IMR-90 (cell line): ENCODE results near the gene ANKLE2. TPM values are rescaled to one million over a fixed set of nuclear protein-coding genes. Genes with fewer than 3 reads are reported as not detected.

ENCODE experiments used
- ATAC-seq: fragments of 200-7000 bp; cut with Tn5 transposase; 2 replicates; pipeline ENCODE4 v1.9.1; 2020; ENCODE audit warnings: low read depth, mild to moderate bottlenecking, moderate library complexity
- BruUV-seq: library from RNA; stranded (reverse); fragments of 400-500 nt; replicated peaks from 2 replicates; lab custom pipeline; 2021; lab: Mats Ljungman, UMichigan
- CTCF ChIA-PET: fragments of 300-600 bp; formaldehyde crosslinking; extraction: SDS; loops from one replicate; lab custom pipeline; 2021; ENCODE audit warnings: antibody characterized with exemption; lab: Yijun Ruan, JAX
- POLR2A ChIA-PET: fragments of 300-600 bp; sonication (Branson Sonifier 250); formaldehyde crosslinking; loops from one replicate; lab custom pipeline; 2022; ENCODE audit warnings: antibody characterized with exemption; ENCODE audit not compliant: unreplicated experiment; lab: Charles Lee
- DNase-seq: peaks from one replicate; pipeline ENCODE4 v3.0.0; 2013
- H2AFZ ChIP-seq: replicated peaks from 2 replicates; pipeline ENCODE3; 2013; ENCODE audit warnings: low read length, mild to moderate bottlenecking; ENCODE audit not compliant: poor library complexity
- H2AK5ac ChIP-seq: 2 replicates; pipeline ENCODE4 v1.6.1; 2013; ENCODE audit warnings: low read depth, low read length, inconsistent platforms
- H2AK9ac ChIP-seq: replicated peaks from 2 replicates; pipeline ENCODE3; 2013; ENCODE audit warnings: mild to moderate bottlenecking, low read depth, low read length, moderate library complexity; ENCODE audit not compliant: poor library complexity
- H2BK120ac ChIP-seq: 2 replicates; pipeline ENCODE4 v1.6.1; 2013; ENCODE audit warnings: low read depth, low read length, inconsistent platforms
- H2BK15ac ChIP-seq: 3 replicates; pipeline ENCODE4 v1.6.1; 2013; ENCODE audit warnings: low read depth, low read length, inconsistent platforms
- H2BK20ac ChIP-seq: 2 replicates; pipeline ENCODE4 v1.6.1; 2013; ENCODE audit warnings: low read depth, mild to moderate bottlenecking, inconsistent platforms, low read length, moderate library complexity
- H2BK5ac ChIP-seq: 2 replicates; pipeline ENCODE4 v1.6.1; 2013; ENCODE audit warnings: mild to moderate bottlenecking, low read depth, low read length, inconsistent platforms; ENCODE audit not compliant: poor library complexity, severe bottlenecking
- H3K14ac ChIP-seq: replicated peaks from 2 replicates; pipeline ENCODE4 v1.6.1; 2013; ENCODE audit warnings: low read depth, low read length, inconsistent platforms
- H3K18ac ChIP-seq: 2 replicates; pipeline ENCODE4 v1.6.1; 2013; ENCODE audit warnings: low read depth, low read length, control low read depth
- H3K23ac ChIP-seq: 2 replicates; pipeline ENCODE4 v1.6.1; 2013; ENCODE audit warnings: low read depth, low read length, inconsistent platforms
- H3K27ac ChIP-seq: 2 replicates; pipeline ENCODE4 v1.5.1; 2013; ENCODE audit warnings: mild to moderate bottlenecking, control low read depth, low read length; ENCODE audit not compliant: insufficient read depth
- H3K27me3 ChIP-seq: 2 replicates; pipeline ENCODE4 v1.6.1; 2013; ENCODE audit warnings: low read length; ENCODE audit not compliant: control insufficient read depth, insufficient read depth
- H3K36me3 ChIP-seq: 2 replicates; pipeline ENCODE4 v1.6.1; 2013; ENCODE audit warnings: low read length, mixed read lengths; ENCODE audit not compliant: control insufficient read depth, insufficient read depth
- H3K4ac ChIP-seq: 2 replicates; pipeline ENCODE4 v1.6.1; 2013; ENCODE audit warnings: low read depth, low read length, inconsistent platforms
- H3K4me1 ChIP-seq: 2 replicates; pipeline ENCODE4 v1.6.1; 2013; ENCODE audit warnings: low read length, mixed read lengths; ENCODE audit not compliant: control insufficient read depth, insufficient read depth
- H3K4me2 ChIP-seq: 2 replicates; pipeline ENCODE4 v1.6.1; 2013; ENCODE audit warnings: low read depth, mild to moderate bottlenecking, control low read depth, low read length, moderate library complexity
- H3K4me3 ChIP-seq: 2 replicates; pipeline ENCODE4 v1.5.1; 2013; ENCODE audit warnings: low read depth, mild to moderate bottlenecking, control low read depth, low read length, moderate library complexity; ENCODE audit not compliant: insufficient read depth
- H3K56ac ChIP-seq: 2 replicates; pipeline ENCODE4 v1.6.1; 2013; ENCODE audit warnings: low read length, inconsistent platforms; ENCODE audit not compliant: insufficient read depth; ENCODE audit errors: extremely low read depth
- H3K79me1 ChIP-seq, 2 experiments: 2 replicates each; pipeline ENCODE4 v1.6.1; 2013; ENCODE audit warnings: low read length in 2 of 2, inconsistent platforms in 1 of 2, low read depth in 1 of 2
- H3K9ac ChIP-seq: 2 replicates; pipeline ENCODE4 v1.6.1; 2013; ENCODE audit warnings: low read depth, low read length, control low read depth
- H3K9me1 ChIP-seq: 2 replicates; pipeline ENCODE4 v1.6.1; 2013; ENCODE audit warnings: low read length, inconsistent platforms; ENCODE audit not compliant: insufficient read depth
- H3K9me3 ChIP-seq: 2 replicates; pipeline ENCODE4 v1.6.1; 2013; ENCODE audit warnings: low read length; ENCODE audit not compliant: control insufficient read depth, insufficient read depth
- H4K20me1 ChIP-seq: 2 replicates; pipeline ENCODE4 v1.6.1; 2013; ENCODE audit warnings: low read length, inconsistent platforms; ENCODE audit not compliant: insufficient read depth
- H4K5ac ChIP-seq: 2 replicates; pipeline ENCODE4 v1.6.1; 2013; ENCODE audit warnings: mild to moderate bottlenecking, low read depth, low read length, control low read depth
- H4K8ac ChIP-seq, 2 experiments: 2 replicates each; pipeline ENCODE4 v1.6.1; 2013; ENCODE audit warnings: low read depth in 2 of 2, low read length in 2 of 2, control low read depth in 1 of 2, inconsistent platforms in 1 of 2
- H4K91ac ChIP-seq: 2 replicates; pipeline ENCODE4 v1.6.1; 2013; ENCODE audit warnings: low read depth, low read length, inconsistent platforms; ENCODE audit not compliant: insufficient read depth
- ELK1 ChIP-seq: fragments of 150-350 bp; IDR thresholded peaks from 2 replicates; pipeline ENCODE4 v1.6.1; 2016; ENCODE audit warnings: low read depth, mild to moderate bottlenecking, low read length, moderate library complexity, borderline replicate concordance
- FOS ChIP-seq: fragments of 150-350 bp; IDR thresholded peaks from 2 replicates; pipeline ENCODE4 v1.6.1; 2016; ENCODE audit warnings: low read depth, low read length
- MAFK ChIP-seq: IDR thresholded peaks from 2 replicates; pipeline ENCODE4 v1.6.1; 2012; ENCODE audit warnings: low read depth, low read length, improper control_type of control experiment
- MAZ ChIP-seq: IDR thresholded peaks from 2 replicates; pipeline ENCODE4 v1.6.1; 2012; ENCODE audit warnings: low read depth, mild to moderate bottlenecking, low read length, improper control_type of control experiment, moderate library complexity, borderline replicate concordance
- RFX5 ChIP-seq: IDR thresholded peaks from 2 replicates; pipeline ENCODE4 v1.8.0; 2012; ENCODE audit warnings: low read depth, mild to moderate bottlenecking, low read length, moderate library complexity
- WGBS, 2 experiments: methylation state at CpG; one replicate each; pipeline versions ENCODE4 v1.1.5 to v1.1.7; 2013; ENCODE audit warnings: missing lambda C conversion rate in 2 of 2; ENCODE audit not compliant: insufficient read length in 1 of 2; ENCODE audit errors: extremely low coverage in 2 of 2; 5-methylcytosine and 5-hydroxymethylcytosine counted together
- dilution Hi-C: fragments of 300-500 bp; cut with HindIII; formaldehyde crosslinking; loops from one replicate; pipeline ENCODE4 v1.14.3; 2018; ENCODE audit warnings: low sequenced_read_pairs; ENCODE audit not compliant: unreplicated experiment
- in situ Hi-C: fragments of 300-500 bp; cut with MboI; formaldehyde crosslinking; loops from 3 replicates; pipeline ENCODE4 v1.14.3; 2019; ENCODE audit warnings: low sequenced_read_pairs, inconsistent platforms, mixed read lengths
- intact Hi-C: fragments of 100-400 bp; cut with micrococcal nuclease; formaldehyde crosslinking; loops from 2 replicates; pipeline ENCODE4 v1.10.0; 2022
- polyA plus RNA-seq, 3 experiments: library from polyadenylated mRNA; depleted of rRNA; stranded (reverse); fragments of >200 nt; gene quantifications; 2 replicates each; pipeline ENCODE4 v1.2.3, GENCODE V29; 2012; ENCODE audit warnings: low replicate concordance in 1 of 3
- total RNA-seq: library from RNA; depleted of rRNA; stranded (reverse); fragments of >200 nt; gene quantifications from 2 replicates; pipeline ENCODE4 v1.2.3, GENCODE V29; 2012

The ANKLE2 gene
- total and polyA plus RNA-seq, 2 of the 4 experiments (the other 2 are of a cell fraction), result 63.4 to 82.4 TPM

GRCh38 chr12:132703641-132704040 lies 58.0 kb downstream of the ANKLE2 start:
- Histone ChIP-seq H3K9me1 (peaks cover 5% of the 10 kb centered on the region), H4K20me1 (no peaks in the 10 kb centered on the region), H4K5ac (no peak overlapping the region), H2BK15ac (no peak overlapping the region), H4K91ac (no peak overlapping the region), H3K4me1 (no peaks in the 10 kb centered on the region), H3K14ac (no peak overlapping the region), H3K27ac (no peak overlapping the region), H3K18ac (no peak overlapping the region), H4K8ac (no peak overlapping the region), H3K9me3 (no peaks in the 10 kb centered on the region), H3K27me3 (no peaks in the 10 kb centered on the region), H3K56ac (no peak overlapping the region), H2BK20ac (no peak overlapping the region), H3K9ac (no peak overlapping the region), H3K4me3 (no peak overlapping the region), H3K4ac (no peak overlapping the region), H2AK5ac (no peak overlapping the region), H2AFZ (no peak overlapping the region), H2BK5ac (no peak overlapping the region), H2BK120ac (no peak overlapping the region), H3K36me3 (peaks cover 25% of the 10 kb centered on the region), H3K23ac (no peak overlapping the region), H3K4me2 (no peak overlapping the region), H3K79me1 (peaks cover 0 to 11% of the 10 kb centered on the region in 2 experiments; a peak in 2 of 4 replicates), H2AK9ac (no peak overlapping the region)
- in situ Hi-C loops, result no loop called here
- no TSS peak for BruUV-seq
- ChIA-PET POLR2A (no interaction called here), CTCF (no interaction called here)
- DNase-seq, result no peak
- ATAC-seq, result no peak
- dilution Hi-C loops, result no loop called here
- intact Hi-C loops, result no loop called here
- TF ChIP-seq FOS (no peak), MAFK (no peak), RFX5 (no peak), MAZ (no peak), ELK1 (no peak)
- 92% methylated on average over 5 of the region's 9 CpGs; no CpG with 5 or more reads in 1 of the 2 experiments for WGBS, 2 experiments
